NT2/D1 (cell line): ENCODE measurements around the gene CAPN9.

ENCODE experiments used
- YY1 ChIP-seq: IDR thresholded peaks from 2 replicates; pipeline ENCODE4 v1.6.1; 2011; ENCODE audit not compliant: insufficient read length, insufficient read depth
- ZNF274 ChIP-seq: IDR thresholded peaks from 2 replicates; pipeline ENCODE4 v1.6.1; 2011; ENCODE audit warnings: mild to moderate bottlenecking, low read depth, low read length

DNA sequence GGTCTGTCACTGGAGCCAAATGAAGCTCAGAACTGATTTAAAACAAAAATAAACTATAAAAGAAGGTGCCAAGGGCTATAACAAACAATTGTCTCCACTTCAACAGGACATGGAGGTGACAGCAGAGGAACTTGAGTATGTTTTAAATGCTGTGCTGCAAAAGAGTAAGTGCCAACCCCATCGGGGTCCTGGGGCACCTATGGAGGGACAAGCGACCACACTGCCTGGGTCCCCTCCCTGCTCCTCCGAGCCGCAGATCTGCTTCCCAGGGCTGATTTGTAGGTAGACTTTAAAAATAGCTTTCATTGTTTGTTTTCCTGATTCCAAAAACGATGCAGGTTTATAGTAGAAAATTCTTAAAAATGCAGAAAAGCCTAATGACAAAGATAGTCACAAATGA lies 42.8 kb downstream of the CAPN9 start:
- TF ChIP-seq ZNF274 (no peak), YY1 (no peak)
